Keratinocyte (primary cell): ENCODE results near the gene S100A5.

Experiments
- EZH2 ChIP-seq: IDR thresholded peaks from one replicate; pipeline ENCODE4 v1.6.1; 2012; ENCODE audit warnings: inconsistent platforms, mild to moderate bottlenecking, low read length, moderate library complexity
- TF ChIP-seq, protein P1 (sequence below), 3 experiments: IDR thresholded peaks in 1 of 3; conservative IDR thresholded peaks in 1 of 3; optimal IDR thresholded peaks in 1 of 3; 2 replicates in 2 of 3; 3 replicates in 1 of 3; pipeline versions ENCODE3 to v1.5.1; 2011; ENCODE audit warnings: low read length in 3 of 3, mild to moderate bottlenecking in 3 of 3, moderate library complexity in 2 of 3, control low read depth in 1 of 3, inconsistent platforms in 1 of 3; ENCODE audit not compliant: insufficient read depth in 2 of 3; ENCODE audit errors: extremely low read depth in 1 of 3

DNA sequence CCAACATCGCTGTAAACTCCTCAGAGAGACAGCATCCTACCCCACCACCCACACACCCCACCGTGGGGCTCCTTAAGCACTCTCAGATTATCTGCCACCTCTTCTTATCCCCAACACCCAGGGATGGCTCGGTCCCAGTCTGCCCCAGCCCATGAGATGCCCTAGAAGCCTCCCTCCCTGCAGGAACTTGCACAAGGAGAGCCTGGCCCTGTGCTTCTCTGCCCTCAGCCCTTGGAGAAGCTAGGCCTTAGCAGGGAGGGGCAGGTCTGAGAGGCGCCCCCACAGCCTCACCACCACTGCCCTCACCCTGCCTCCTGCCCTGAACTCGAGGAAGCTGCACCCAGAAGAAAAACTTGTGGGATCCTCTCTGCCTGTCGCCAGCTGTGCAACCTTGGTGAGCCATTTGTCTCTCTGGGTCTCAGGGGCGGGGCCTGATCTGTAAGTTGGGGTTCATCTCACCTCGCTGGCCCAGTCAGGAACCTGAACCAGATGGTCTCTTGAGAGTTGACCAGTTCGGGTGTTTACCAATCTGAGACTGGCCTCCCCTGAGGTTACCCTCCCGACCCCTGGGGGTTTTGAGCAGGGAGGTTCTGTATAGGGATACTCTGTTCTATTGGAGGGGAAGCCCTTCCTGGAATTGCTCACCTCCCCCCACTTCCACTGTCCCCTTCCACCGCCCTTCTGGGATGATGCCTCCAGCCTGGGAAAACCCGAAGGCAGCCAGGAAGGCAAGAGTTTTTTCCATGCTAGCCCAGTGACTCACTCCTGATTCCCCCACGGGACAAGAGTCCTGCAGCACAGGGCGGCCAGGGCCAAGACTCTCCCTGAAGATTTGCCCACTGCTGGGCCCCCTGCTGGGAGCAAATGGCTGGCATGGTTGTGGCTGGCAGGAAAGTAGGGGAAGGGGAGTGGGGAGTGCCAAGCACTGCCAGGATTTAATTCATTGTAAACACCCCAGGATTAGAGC is 8.3 kb upstream of the S100A5 start, which contains the start of gene S100A3:
- TF ChIP-seq, protein P1, sequence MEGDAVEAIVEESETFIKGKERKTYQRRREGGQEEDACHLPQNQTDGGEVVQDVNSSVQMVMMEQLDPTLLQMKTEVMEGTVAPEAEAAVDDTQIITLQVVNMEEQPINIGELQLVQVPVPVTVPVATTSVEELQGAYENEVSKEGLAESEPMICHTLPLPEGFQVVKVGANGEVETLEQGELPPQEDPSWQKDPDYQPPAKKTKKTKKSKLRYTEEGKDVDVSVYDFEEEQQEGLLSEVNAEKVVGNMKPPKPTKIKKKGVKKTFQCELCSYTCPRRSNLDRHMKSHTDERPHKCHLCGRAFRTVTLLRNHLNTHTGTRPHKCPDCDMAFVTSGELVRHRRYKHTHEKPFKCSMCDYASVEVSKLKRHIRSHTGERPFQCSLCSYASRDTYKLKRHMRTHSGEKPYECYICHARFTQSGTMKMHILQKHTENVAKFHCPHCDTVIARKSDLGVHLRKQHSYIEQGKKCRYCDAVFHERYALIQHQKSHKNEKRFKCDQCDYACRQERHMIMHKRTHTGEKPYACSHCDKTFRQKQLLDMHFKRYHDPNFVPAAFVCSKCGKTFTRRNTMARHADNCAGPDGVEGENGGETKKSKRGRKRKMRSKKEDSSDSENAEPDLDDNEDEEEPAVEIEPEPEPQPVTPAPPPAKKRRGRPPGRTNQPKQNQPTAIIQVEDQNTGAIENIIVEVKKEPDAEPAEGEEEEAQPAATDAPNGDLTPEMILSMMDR (optimal IDR thresholded peaks at IDR 0.05 in 1 of 3, IDR thresholded peaks at IDR 0.05 in 1 of 3, conservative IDR thresholded peaks at IDR 0.05 in 1 of 3; ENCODE audit: extremely low read depth in 1 of 3, insufficient read depth in 2 of 3, low read length in 3 of 3), result peak in 2 of 3 experiments; percentile 23 to 47
- no peak for TF ChIP-seq EZH2
